D721Med (cell line): ENCODE results near the gene MINDY3.

ENCODE experiments used
- DNase-seq: peaks from one replicate; pipeline ENCODE4 v3.0.0; 2011; ENCODE audit warnings: low spot score; ENCODE audit not compliant: insufficient read length
- FAIRE-seq: peaks from 2 replicates; lab custom pipeline; 2011; peaks lifted over from hg19 to GRCh38; lab: Jason Lieb, UNC
- TF ChIP-seq, protein P1 (sequence below): IDR thresholded peaks from 2 replicates; pipeline ENCODE4 v1.5.1; 2012; ENCODE audit warnings: mild to moderate bottlenecking, control low read depth; ENCODE audit not compliant: insufficient read depth; ENCODE audit errors: missing control alignments

The MINDY3 gene

DNA sequence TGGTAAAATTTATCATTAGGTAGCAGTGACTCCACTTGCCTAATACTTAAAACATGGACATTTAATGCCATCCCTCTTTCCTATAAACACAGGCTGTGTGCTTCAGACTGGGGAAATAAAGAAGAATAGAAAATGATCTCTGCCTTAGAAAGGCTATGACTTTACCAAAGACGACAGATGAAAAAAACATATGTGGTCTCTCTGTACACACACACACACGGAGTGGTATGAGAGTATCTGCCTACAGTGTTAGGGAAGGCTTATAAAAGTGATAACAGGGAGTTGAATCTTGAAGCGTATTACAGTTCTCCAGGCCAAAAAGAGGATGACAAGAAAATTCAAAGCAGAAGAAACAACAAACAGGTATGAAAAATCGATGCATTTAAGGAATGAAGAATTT is 38.2 kb downstream of the MINDY3 start:
- FAIRE-seq (no peak), DNase-seq (no peak)
- TF ChIP-seq, protein P1, sequence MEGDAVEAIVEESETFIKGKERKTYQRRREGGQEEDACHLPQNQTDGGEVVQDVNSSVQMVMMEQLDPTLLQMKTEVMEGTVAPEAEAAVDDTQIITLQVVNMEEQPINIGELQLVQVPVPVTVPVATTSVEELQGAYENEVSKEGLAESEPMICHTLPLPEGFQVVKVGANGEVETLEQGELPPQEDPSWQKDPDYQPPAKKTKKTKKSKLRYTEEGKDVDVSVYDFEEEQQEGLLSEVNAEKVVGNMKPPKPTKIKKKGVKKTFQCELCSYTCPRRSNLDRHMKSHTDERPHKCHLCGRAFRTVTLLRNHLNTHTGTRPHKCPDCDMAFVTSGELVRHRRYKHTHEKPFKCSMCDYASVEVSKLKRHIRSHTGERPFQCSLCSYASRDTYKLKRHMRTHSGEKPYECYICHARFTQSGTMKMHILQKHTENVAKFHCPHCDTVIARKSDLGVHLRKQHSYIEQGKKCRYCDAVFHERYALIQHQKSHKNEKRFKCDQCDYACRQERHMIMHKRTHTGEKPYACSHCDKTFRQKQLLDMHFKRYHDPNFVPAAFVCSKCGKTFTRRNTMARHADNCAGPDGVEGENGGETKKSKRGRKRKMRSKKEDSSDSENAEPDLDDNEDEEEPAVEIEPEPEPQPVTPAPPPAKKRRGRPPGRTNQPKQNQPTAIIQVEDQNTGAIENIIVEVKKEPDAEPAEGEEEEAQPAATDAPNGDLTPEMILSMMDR: no peak

- TF ChIP-seq, protein P1: no peak
- no peak for FAIRE-seq
- DNase-seq: no peak
Observed at GRCh38 chr10:15821046-15821683, 39.1 kb downstream of the MINDY3 start.

DNA sequence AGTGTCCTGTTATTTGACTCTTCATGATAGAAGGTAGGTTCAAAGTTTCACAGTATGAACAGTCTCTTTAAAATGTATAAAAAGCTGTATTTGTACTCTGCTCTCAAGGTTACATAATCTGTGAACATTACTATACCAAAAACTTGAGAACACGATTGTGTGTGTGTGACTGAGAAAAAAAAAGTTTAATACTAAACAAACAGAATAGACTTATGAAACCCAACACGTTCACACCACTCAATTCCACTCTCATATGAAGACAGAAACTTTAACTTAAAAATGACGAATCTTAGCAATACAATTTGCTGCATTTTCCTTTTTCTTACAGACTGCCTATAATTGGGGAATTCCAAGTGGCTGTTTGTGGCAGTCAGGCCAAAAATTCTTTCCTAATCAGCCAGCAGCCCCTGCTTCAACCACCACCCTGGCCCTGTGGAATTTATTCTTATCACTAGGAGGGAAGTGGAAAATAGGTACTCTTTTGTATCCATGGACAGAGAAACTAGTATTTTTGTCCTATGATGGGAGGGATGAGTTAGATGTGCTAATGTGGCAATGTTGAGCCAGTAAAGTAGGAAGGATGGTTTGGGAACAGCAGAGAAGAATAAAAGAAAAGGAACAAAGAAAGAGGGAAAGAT is 42.8 kb downstream of the MINDY3 start:
- TF ChIP-seq, protein P1: no peak
- DNase-seq (no peak), FAIRE-seq (peak; percentile 35)

DNA sequence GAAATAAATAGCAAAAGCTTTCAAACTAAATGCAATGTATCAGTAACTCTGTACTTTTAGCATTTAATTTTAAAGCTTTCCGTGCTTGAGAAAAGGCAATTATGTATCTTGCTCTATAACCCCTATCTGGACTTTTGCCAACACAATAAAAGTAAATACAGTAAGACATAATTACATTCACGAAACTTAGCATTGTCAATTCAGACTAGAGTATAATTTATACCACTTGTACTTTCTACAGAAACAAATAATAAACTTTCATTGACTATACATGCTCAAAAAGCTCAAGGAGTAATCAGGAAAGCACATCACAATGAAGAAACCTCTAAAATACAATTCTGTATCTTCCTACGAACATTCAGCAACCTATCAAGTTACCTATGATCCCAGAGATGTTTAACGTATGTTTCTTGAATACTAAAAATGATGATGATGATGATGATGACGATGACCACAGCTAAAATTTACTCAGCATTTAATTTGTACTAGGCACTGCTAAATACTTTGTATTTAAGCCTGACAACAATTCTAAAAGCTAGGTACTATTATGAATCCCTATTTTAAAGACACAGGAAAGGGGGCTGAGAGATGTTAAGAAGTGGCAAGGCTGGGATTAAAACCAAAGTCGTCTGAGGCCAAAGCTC is 44.9 kb downstream of the MINDY3 start:
- no peak for DNase-seq
- peak; percentile 60 for FAIRE-seq
- TF ChIP-seq, protein P1: no peak

- DNase-seq (no peak), FAIRE-seq (no peak)
- TF ChIP-seq, protein P1: no peak
Observed at GRCh38 chr10:15814565-15814964, 45.7 kb downstream of the MINDY3 start.

DNA sequence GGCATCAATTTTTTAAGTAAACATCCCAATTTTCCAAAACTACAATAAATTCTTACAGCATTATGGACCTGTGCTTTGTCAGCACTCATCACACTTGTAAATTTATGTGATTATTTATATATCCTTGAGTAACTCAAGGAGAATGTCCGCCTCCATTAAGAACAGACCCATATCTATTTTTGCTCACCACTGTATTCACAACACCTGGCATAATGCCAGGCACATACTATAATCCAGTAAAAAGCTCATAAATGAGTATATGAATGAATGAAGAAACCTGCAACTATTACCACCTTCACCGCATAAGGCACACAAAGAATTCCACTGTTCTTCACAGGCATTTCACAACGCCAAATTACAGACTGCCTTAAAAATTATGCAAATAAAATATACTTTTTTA is 46.9 kb downstream of the MINDY3 start:
- no peak for FAIRE-seq
- no peak for DNase-seq
- TF ChIP-seq, protein P1: no peak

DNA sequence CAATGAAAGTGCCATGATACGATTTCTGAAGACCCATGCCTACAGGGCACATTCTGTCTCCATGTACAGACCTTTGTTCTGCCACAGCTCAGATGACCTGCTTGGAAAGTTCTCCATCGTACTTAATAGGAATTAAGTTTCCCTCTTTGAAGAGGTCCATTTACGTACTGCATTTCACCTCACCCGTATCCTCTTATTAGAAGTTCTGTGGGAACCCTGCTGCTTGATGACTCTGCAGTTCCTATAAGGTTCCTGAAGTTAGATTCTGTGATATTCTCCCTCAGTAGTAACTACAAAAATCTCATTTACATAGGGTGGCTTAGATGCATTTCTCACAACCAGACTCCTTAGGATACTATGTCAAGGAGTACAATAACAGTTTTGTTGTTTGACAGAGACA is 50.9 kb downstream of the MINDY3 start:
- FAIRE-seq (no peak), DNase-seq (no peak)
- TF ChIP-seq, protein P1: no peak
